ENCODE data around the gene SMARCAL1.

Gene SMARCAL1

DNA sequence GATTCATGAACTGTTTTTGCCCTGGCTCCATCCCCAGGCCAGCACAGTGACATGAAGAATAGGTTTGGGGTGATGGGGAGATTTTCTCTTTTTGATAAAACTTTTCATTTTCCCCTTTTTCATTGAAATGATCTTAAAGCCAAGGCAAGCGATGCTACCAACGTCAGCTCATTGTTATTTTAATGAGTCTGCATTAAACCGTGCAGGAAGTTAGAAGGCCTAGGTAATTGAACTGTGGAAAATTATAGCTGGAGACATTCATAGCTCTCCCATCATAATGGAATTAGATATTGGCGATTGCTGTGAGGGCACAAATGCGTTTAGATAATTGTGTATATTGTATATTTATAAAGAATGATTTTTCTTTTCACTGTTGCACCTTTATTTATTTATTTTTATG is 33.2 kb downstream of the SMARCAL1 start:
- Histone ChIP-seq H3K4me3 (ENCODE audit: low read depth, low read length) (no peak overlapping the region), H3K4me1 (ENCODE audit: control insufficient read depth, insufficient read depth, low read length) (no peaks in the 10 kb centered on the region), H3K36me3 (ENCODE audit: control insufficient read depth in 2 of 2, insufficient read depth in 1 of 2, low read length in 2 of 2) (peaks cover 9 to 67% of the 10 kb centered on the region in 2 experiments), H3K9me3 (ENCODE audit: control insufficient read depth, insufficient read depth, low read depth, low read length) (no peaks in the 10 kb centered on the region), H3K27ac (ENCODE audit: extremely low read depth, low read depth, low read length) (no peak overlapping the region)
- POLR2A ChIA-PET: no interaction called here
- CTCF ChIA-PET: no interaction called here
- TF ChIP-seq ZNF175 (tag by site-specific recombination; IDR thresholded peaks at IDR 0.05): no peak
- TF ChIP-seq ZNF169 (tag by site-specific recombination; IDR thresholded peaks at IDR 0.05): no peak
- TF ChIP-seq ZNF324 (tag by site-specific recombination; IDR thresholded peaks at IDR 0.05): no peak
- TF ChIP-seq ZNF660 (tag by site-specific recombination; IDR thresholded peaks at IDR 0.05): no peak
- no peak for TF ChIP-seq SALL2 (tag by site-specific recombination; IDR thresholded peaks at IDR 0.05; ENCODE audit: borderline replicate concordance)
- no peak for TF ChIP-seq ZNF354C (tag by site-specific recombination; IDR thresholded peaks at IDR 0.05; ENCODE audit: borderline replicate concordance, low read depth)
- TF ChIP-seq ZNF830 (tag by site-specific recombination; IDR thresholded peaks at IDR 0.05; ENCODE audit: low read depth): no peak
- no peak for TF ChIP-seq ZFHX2 (tag by site-specific recombination; conservative IDR thresholded peaks at IDR 0.05)
- TF ChIP-seq ZNF133 (tag by site-specific recombination; IDR thresholded peaks at IDR 0.05): no peak
- TF ChIP-seq PRDM1 (tag by site-specific recombination; IDR thresholded peaks at IDR 0.05): no peak
- no peak for TF ChIP-seq ZNF530 (tag by site-specific recombination; IDR thresholded peaks at IDR 0.05; ENCODE audit: low read depth)
- no peak for TF ChIP-seq ZNF529 (tag by site-specific recombination; IDR thresholded peaks at IDR 0.05; ENCODE audit: insufficient replicate concordance)

DNA sequence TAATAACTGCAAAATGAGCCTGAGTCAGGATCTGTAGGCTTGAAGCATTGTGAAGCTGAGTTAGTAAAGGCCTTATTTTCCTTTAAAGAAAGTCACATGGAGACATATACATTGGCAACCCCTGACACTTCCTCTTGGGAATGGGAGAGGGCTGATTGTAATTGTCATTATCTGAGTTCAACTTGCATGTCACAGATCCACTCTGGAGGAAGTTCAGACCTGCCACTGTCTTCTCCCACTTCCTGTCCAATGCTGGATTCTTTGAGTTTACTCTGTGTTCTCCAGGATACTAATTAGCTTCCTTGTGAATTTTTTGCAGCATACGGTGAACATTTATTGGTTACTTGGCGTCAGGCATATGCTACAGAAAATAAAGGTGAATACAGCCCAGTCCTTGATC is 34.1 kb downstream of the SMARCAL1 start:
- ChIA-PET POLR2A (no interaction called here), CTCF (interaction anchor here (0.6 kb wide), 1 partner anchor 440 kb away, joined by 3 read pairs; no protein-coding TSS in a partner anchor)
- TF ChIP-seq ZNF549 (tag by site-specific recombination; IDR thresholded peaks at IDR 0.05): no peak
- TF ChIP-seq, protein P1, sequence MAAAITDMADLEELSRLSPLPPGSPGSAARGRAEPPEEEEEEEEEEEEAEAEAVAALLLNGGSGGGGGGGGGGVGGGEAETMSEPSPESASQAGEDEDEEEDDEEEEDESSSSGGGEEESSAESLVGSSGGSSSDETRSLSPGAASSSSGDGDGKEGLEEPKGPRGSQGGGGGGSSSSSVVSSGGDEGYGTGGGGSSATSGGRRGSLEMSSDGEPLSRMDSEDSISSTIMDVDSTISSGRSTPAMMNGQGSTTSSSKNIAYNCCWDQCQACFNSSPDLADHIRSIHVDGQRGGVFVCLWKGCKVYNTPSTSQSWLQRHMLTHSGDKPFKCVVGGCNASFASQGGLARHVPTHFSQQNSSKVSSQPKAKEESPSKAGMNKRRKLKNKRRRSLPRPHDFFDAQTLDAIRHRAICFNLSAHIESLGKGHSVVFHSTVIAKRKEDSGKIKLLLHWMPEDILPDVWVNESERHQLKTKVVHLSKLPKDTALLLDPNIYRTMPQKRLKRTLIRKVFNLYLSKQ (tag by site-specific recombination; IDR thresholded peaks at IDR 0.05; ENCODE audit: borderline replicate concordance): no peak
- TF ChIP-seq SCRT2 (tag by site-specific recombination; IDR thresholded peaks at IDR 0.05): no peak
- Histone ChIP-seq H3K4me3 (ENCODE audit: low read depth, low read length) (no peak overlapping the region), H3K9me3 (ENCODE audit: control insufficient read depth, insufficient read depth, low read depth, low read length) (no peaks in the 10 kb centered on the region), H3K4me1 (ENCODE audit: control insufficient read depth, insufficient read depth, low read length) (no peaks in the 10 kb centered on the region), H3K27ac (ENCODE audit: extremely low read depth, low read depth, low read length) (no peak overlapping the region), H3K36me3 (ENCODE audit: control insufficient read depth in 2 of 2, insufficient read depth in 1 of 2, low read length in 2 of 2) (peaks cover 9 to 72% of the 10 kb centered on the region in 2 experiments)

DNA sequence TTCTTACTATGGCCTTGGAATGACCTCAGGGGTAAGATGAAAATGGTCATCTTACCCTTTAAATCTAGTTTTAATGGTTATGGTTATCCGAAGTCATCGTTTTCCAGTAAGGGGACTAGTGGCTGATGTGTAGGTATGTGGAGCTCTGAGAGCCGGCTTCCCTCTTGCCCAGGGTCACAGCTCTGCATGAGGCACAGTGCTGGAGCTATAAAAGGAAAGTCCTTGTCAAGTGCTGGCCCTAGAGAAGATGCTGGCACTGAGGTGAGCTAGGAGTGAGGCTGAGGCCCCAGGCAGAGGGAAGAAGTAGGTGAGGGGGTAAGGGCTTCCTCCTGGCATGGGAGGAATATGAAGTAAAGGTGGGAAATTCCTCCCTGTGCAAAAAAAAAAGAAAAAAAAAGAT is 35.0 kb downstream of the SMARCAL1 start:
- no peak overlapping the region for H3K4me3 ChIP-seq (ENCODE audit: low read depth, low read length)
- no peaks in the 10 kb centered on the region for H3K9me3 ChIP-seq (ENCODE audit: control insufficient read depth, insufficient read depth, low read depth, low read length)
- POLR2A ChIA-PET: no interaction called here
- TF ChIP-seq ZNF114 (tag by site-specific recombination; IDR thresholded peaks at IDR 0.05) (no peak), GLI4 (tag by site-specific recombination; IDR thresholded peaks at IDR 0.05) (no peak), GLI2 (tag by site-specific recombination; IDR thresholded peaks at IDR 0.05; ENCODE audit: borderline replicate concordance, low read depth) (no peak)
- TF ChIP-seq, protein P2, sequence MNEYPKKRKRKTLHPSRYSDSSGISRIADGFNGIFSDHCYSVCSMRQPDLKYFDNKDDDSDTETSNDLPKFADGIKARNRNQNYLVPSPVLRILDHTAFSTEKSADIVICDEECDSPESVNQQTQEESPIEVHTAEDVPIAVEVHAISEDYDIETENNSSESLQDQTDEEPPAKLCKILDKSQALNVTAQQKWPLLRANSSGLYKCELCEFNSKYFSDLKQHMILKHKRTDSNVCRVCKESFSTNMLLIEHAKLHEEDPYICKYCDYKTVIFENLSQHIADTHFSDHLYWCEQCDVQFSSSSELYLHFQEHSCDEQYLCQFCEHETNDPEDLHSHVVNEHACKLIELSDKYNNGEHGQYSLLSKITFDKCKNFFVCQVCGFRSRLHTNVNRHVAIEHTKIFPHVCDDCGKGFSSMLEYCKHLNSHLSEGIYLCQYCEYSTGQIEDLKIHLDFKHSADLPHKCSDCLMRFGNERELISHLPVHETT (tag by site-specific recombination; IDR thresholded peaks at IDR 0.05): no peak
- CTCF ChIA-PET: interaction anchor here (0.6 kb wide), 1 partner anchor 20 kb away, joined by 3 read pairs; no protein-coding TSS in a partner anchor
- peaks cover 14 to 77% of the 10 kb centered on the region in 2 experiments for H3K36me3 ChIP-seq (ENCODE audit: control insufficient read depth in 2 of 2, insufficient read depth in 1 of 2, low read length in 2 of 2)
- no peak overlapping the region for H3K27ac ChIP-seq (ENCODE audit: extremely low read depth, low read depth, low read length)
- no peaks in the 10 kb centered on the region for H3K4me1 ChIP-seq (ENCODE audit: control insufficient read depth, insufficient read depth, low read length)

Data from HEK293 (cell line).